AG09309 (cell line): ENCODE data around the gene CACNA1B.
"Not testable (repeated sequence)": the region's sequence is repeated elsewhere in the genome, so short reads cannot be mapped to it uniquely, and the experiment has no call there.

ENCODE experiments used
- DNase-seq: peaks from one replicate; pipeline ENCODE4 v3.0.0-alpha.2; 2010; ENCODE audit warnings: low read depth
- H3K4me3 ChIP-seq: 2 replicates; pipeline ENCODE4 v1.5.1; 2011; ENCODE audit warnings: mild to moderate bottlenecking, low read depth, low read length, moderate library complexity; ENCODE audit not compliant: control insufficient read depth
- CTCF ChIP-seq: IDR thresholded peaks from 2 replicates; pipeline ENCODE4 v1.5.1; 2011; ENCODE audit warnings: mild to moderate bottlenecking, low read depth, low read length, inconsistent platforms; ENCODE audit not compliant: insufficient read depth, control insufficient read depth; ENCODE audit errors: missing control alignments

Gene CACNA1B

DNA sequence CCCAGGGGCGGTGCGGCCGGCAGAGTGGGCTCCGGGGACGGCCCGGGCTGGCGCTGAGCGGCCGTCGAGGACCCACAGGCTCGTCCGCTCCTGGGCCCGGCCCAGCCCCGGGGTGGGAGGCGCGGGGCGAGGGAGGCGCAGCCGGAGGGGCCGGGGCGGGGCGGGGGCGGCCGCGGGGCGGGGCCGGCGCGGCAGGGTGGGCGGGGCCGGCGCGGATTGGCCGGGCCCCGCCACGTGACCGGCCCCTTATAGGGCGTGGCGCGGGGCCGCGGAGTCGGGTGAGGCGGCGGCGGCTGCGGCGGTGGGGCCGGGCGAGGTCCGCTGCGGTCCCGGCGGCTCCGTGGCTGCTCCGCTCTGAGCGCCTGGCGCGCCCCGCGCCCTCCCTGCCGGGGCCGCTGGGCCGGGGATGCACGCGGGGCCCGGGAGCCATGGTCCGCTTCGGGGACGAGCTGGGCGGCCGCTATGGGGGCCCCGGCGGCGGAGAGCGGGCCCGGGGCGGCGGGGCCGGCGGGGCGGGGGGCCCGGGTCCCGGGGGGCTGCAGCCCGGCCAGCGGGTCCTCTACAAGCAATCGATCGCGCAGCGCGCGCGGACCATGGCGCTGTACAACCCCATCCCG is at the start of gene CACNA1B:
TSS of gene CACNA1B (plus strand) at position 277 of the 617 bp plus-strand sequence. CDS start at position 429, 152 bp downstream.
- not testable (repeated sequence) for DNase-seq, H3K4me3 ChIP-seq

GRCh38 chr9:137827908-137828526 is 49.6 kb upstream of the CACNA1B start:
- DNase-seq: no peak
- TF ChIP-seq CTCF: no peak
- H3K4me3 ChIP-seq: no peak overlapping the region

DNA sequence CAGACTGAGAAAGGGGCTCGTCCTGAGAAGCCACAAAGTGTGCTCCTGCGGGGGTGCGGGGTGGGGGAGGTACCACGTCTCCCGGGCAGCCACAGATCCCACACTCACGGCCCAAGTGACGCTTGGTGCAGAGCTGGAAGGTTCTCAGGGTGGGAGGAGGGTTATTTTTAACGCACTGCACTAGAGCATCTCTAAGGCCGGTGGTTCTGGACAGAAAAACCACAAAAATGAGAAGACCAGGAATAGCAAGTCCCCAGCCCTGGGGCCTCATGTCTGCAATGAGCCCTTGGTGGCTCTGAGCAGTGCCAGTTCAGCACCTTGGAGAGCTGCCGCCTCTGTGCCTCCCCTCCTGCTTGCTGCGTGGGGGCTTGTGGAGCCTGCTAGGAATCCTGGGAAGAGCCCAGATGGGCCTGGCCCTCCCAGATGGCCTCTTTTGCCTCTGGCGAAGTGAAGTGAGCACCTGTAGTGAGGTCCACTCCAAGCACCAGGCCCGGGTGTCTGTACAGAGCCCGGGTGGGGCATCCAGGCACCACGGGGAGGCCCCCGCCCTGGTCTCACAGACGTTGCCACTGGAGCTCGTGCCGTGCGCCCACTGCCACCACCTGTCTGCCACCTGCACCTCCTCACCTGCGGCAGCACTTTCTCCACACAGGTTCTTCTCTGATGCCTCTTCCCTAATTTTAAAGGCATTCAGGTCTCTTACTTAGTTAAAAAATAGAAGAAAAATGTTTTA is 48.9 kb upstream of the CACNA1B start:
- DNase-seq: no peak
- no peak overlapping the region for H3K4me3 ChIP-seq
- no peak for TF ChIP-seq CTCF

DNA sequence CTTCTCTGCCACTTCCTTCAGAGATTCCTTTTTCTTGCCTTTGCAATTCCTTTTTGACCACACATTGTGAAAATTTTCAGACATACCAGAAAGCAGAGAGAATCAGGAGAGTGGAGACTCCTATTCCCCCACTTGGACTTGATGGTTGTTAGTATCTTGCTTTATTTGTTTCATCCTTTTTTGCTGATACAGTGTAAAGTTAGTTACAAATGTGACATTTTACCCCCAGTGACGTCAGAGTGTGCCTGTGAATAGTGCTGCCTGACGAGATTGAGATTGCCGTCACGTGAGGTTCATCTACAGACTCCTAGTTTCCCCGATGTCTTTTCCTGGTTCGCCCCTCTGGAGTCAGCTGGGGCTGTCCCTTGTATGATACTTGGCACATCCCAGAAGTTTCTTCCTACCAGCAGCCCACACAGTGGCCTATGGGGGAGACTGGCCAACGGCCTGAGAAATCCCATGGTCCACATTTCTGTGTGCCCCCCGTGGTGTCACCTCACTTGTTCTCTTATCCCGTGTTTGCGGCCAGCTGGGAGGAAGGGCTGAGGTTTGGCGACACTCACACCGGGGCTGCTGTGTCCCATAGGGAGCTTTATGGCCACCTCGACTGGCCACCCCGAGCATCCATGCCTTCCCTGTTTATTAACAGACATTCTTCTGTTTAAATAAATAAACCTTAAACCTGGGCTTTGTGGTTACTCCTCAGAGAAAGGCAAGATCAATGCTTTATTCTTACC is 48.2 kb upstream of the CACNA1B start:
- H3K4me3 ChIP-seq: no peak overlapping the region
- no peak for DNase-seq
- TF ChIP-seq CTCF: no peak

DNA sequence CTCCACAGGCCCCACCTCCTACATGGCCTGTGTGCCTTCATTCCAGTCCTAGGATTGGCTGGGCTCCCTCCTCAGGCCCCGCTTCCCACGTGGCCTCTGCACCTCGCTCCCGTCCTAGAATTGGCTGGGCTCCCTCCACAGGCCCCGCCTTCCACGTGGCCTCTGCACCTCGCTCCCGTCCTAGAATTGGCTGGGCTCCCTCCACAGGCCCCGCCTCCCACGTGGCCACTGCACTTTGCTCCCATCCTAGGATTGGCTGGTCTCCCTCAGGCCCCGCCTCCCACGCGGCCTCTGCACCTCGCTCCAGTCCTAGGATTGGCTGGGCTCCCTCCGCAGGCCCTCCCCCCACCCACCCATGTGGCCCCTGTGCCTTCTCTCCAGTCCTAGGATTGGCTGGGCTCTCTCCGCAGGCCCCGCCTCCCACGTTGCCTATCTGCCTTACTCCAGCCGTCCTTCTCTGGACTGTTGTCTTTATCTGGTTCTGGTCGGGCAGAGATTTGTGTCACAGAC is 45.3 kb upstream of the CACNA1B start:
- no peak for DNase-seq
- no peak for TF ChIP-seq CTCF
- no peak overlapping the region for H3K4me3 ChIP-seq

- H3K4me3 ChIP-seq: no peak overlapping the region
- no peak for DNase-seq
- TF ChIP-seq CTCF: no peak
These were observed 44.6 kb upstream of the CACNA1B start for GRCh38 chr9:137832830-137833590.
